Upper lobe of left lung (tissue), 6 donors: ENCODE results near the gene FGFR1OP2. TPM values are rescaled to one million over a fixed set of nuclear protein-coding genes. Genes with fewer than 3 reads are reported as not detected.

Source experiments
- ATAC-seq, 2 donors: fragments of 200-7000 bp; cut with Tn5 transposase; one replicate each; pipeline ENCODE4 v1.9.1; 2022; ENCODE audit warnings: mild to moderate bottlenecking in 2 of 2, moderate library complexity in 2 of 2; ENCODE audit not compliant: low FRiP score in 2 of 2
- DNase-seq, 2 donors: peaks; one replicate each; pipeline ENCODE4 v3.0.0-alpha.2; 2019 to 2020
- H3K27ac ChIP-seq, 4 donors: fragments of 200-600 bp; sonication (generic); one replicate each; pipeline ENCODE4 v1.5.1; 2016 to 2019
- H3K27me3 ChIP-seq, 4 donors: fragments of 200-600 bp; sonication (generic); one replicate each; pipeline ENCODE4 v1.5.1; 2017 to 2019
- H3K36me3 ChIP-seq, 4 donors: fragments of 200-600 bp; sonication (generic); one replicate each; pipeline ENCODE4 v1.5.1; 2016 to 2019
- H3K4me1 ChIP-seq, 4 donors: fragments of 200-600 bp; sonication (generic); one replicate each; pipeline ENCODE4 v1.5.1; 2018 to 2019
- H3K4me3 ChIP-seq, 4 donors: fragments of 200-600 bp; sonication (generic); one replicate each; pipeline ENCODE4 v1.5.1; 2017 to 2019; ENCODE audit warnings: mild to moderate bottlenecking in 2 of 4, moderate library complexity in 1 of 4
- H3K9me3 ChIP-seq, 4 donors: fragments of 200-600 bp; sonication (generic); one replicate each; pipeline ENCODE4 v1.5.1; 2018 to 2019
- CTCF ChIP-seq, 6 experiments: fragments of 450-650 bp in 4 of 6; fragments of 200-600 bp in 2 of 6; sonication (generic) in 2 of 6; IDR thresholded peaks; one replicate each; pipeline ENCODE4 v1.5.1; 2016 to 2019; ENCODE audit warnings: antibody characterized with exemption in 6 of 6
- EP300 ChIP-seq, 4 donors: sonication (generic); formaldehyde crosslinking; IDR thresholded peaks; one replicate each; pipeline ENCODE4 v1.5.1; 2017; ENCODE audit warnings: antibody characterized with exemption in 4 of 4, control low read depth in 2 of 4
- POLR2A ChIP-seq, 4 donors: fragments of 450-650 bp; IDR thresholded peaks; one replicate each; pipeline ENCODE4 v1.5.1; 2016 to 2017; ENCODE audit warnings: antibody characterized with exemption in 4 of 4, mild to moderate bottlenecking in 2 of 4
- POLR2AphosphoS5 ChIP-seq, 2 donors: sonication (generic); formaldehyde crosslinking; IDR thresholded peaks; one replicate each; pipeline ENCODE4 v1.5.1; 2017; ENCODE audit warnings: antibody characterized with exemption in 2 of 2
- WGBS, 2 donors: methylation state at CpG; one replicate each; pipeline ENCODE4 v1.1.5; 2017 to 2018; 5-methylcytosine and 5-hydroxymethylcytosine counted together
- total RNA-seq, 6 donors: library from RNA; depleted of rRNA in 4 of 6; stranded (reverse); fragments of >200 nt in 4 of 6; gene quantifications; one replicate each; pipeline versions ENCODE4 v1.1.0 to v1.2.1, GENCODE V29; 2016 to 2021
- donor health status: DM: no; HTN: no; CAD: no; lungs with moderate emphysema.
- donor health status: DM: no; HTN: yes; CAD: no; lungs with severe emphysema.

The FGFR1OP2 gene
- total RNA-seq = 10 to 100 TPM; 30.3 to 89.7 (median 53.7) TPM

DNA sequence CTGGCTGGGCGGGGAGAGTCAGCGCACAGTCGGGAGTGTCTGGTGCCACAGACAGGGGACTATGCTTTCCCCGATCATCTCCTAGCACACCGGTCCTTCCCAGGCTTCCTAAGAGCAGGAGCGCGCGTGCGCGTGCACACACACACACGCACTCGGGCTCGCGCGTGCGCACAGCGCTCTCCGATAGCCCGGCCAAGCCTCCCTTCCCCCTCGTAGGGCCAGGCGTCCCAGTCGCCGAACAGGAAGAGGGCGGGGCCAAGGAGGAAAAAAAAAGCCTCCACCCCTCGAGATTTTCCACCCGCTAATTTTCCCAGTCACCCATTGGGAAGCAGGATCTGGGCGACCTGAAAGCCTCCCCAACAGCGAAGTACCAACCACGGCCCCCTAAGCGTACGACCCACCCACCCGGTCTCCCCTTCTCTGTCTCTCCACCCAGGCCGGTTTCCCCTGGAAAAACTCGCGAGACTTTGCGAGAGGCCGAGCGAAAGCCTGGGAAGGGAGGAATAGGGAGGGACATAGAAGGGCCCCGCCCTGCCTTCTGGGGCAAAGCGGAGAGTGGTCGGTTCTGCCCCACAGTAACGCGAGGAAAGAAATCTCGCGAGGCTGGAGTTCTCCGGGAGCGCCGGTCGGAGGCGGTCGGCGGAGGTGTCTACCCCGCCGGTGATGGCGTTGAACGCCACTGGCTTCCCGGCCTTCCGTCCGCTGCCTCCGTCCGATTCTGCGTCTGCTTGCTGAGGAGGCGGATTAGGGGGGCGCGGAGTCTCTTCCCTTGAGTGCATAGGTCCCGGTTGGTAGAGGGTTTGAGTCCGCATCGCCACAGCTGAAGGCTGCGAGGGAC lies at the start of gene FGFR1OP2, which contains the start of gene INTS13:
Gene FGFR1OP2, plus strand, starts transcription at position 608 of the 838 bp plus-strand sequence. CDS start 15,689 bp downstream, outside the sequence.
Gene INTS13, minus strand, starts transcription at position 119 of the 838 bp plus-strand sequence. CDS start 1,178 bp downstream, outside the sequence.
- TF ChIP-seq EP300 (IDR thresholded peaks at IDR 0.05) = peak in 1 of 4 donors; percentile 22
- TF ChIP-seq POLR2AphosphoS5 (IDR thresholded peaks at IDR 0.05) = peak; percentile 94 to 97
- peak in 3 of 4 donors; percentile 91 to 98 (median 97) for TF ChIP-seq POLR2A (IDR thresholded peaks at IDR 0.05)
- TF ChIP-seq CTCF (IDR thresholded peaks at IDR 0.05) = peak in 1 of 6 experiments; percentile 5
- Histone ChIP-seq H3K4me1 (peaks cover 41 to 61% (median 45%) of the 10 kb centered on the region in 4 donors), H3K36me3 (no peaks in the 10 kb centered on the region), H3K27me3 (no peaks in the 10 kb centered on the region), H3K27ac (peak within 1 kb of the TSS; percentile 90 to 98 (median 96)), H3K4me3 (peak within 1 kb of the TSS; percentile 74 to 93 (median 90)), H3K9me3 (no peaks in the 10 kb centered on the region)
- ATAC-seq (peak; percentile 98 to 100), DNase-seq (peak; percentile 99)
- 0 to 1% methylated on average over 32 to 50 of the region's 69 CpGs for WGBS, 2 donors

GRCh38 chr12:26890784-26891183 lies 47.5 kb upstream of the FGFR1OP2 start:
- Histone ChIP-seq H3K27me3 (no peaks in the 10 kb centered on the region), H3K9me3 (no peaks in the 10 kb centered on the region), H3K4me3 (no peak overlapping the region), H3K4me1 (no peaks in the 10 kb centered on the region), H3K27ac (no peak overlapping the region), H3K36me3 (no peaks in the 10 kb centered on the region)
- ATAC-seq (no peak), DNase-seq (no peak)
- WGBS, 2 donors = 92 to 96% methylated on average over 5 of the region's 5 CpGs
- TF ChIP-seq EP300 (IDR thresholded peaks at IDR 0.05) (no peak), POLR2AphosphoS5 (IDR thresholded peaks at IDR 0.05) (no peak), CTCF (IDR thresholded peaks at IDR 0.05) (no peak), POLR2A (IDR thresholded peaks at IDR 0.05) (no peak)

- H3K27ac ChIP-seq = no peak overlapping the region
- H3K9me3 ChIP-seq = no peaks in the 10 kb centered on the region
- H3K4me1 ChIP-seq = no peaks in the 10 kb centered on the region
- no peak for TF ChIP-seq POLR2AphosphoS5 (IDR thresholded peaks at IDR 0.05)
- TF ChIP-seq EP300 (IDR thresholded peaks at IDR 0.05) = no peak
- TF ChIP-seq POLR2A (IDR thresholded peaks at IDR 0.05) = no peak
- TF ChIP-seq CTCF (IDR thresholded peaks at IDR 0.05) = no peak
- no peak overlapping the region for H3K4me3 ChIP-seq
- 60 to 67% methylated on average over 1 of the region's 1 CpG for WGBS, 2 donors
- no peaks in the 10 kb centered on the region for H3K36me3 ChIP-seq
- no peaks in the 10 kb centered on the region for H3K27me3 ChIP-seq
- ATAC-seq = no peak
- no peak for DNase-seq
Observed at GRCh38 chr12:26891704-26892103, 46.6 kb upstream of the FGFR1OP2 start.

DNA sequence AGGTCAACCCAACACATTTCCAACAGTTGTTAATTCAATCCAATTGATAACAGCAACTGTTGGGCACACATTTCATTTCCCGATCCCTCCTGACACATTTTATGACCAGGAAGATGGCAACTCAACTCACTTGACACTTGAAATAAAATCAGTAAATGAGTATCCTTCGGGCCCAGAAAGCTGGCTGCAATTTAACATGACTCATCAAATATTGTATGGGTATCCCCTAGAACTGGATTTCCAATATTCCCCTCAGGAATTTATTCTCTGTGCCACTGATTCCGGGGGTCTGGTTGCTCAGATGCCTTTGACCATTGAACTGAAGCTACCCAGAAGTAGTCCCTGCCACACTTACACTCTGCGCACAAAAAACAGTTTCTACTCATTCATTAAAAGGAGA lies 42.6 kb upstream of the FGFR1OP2 start:
- Histone ChIP-seq H3K4me1 (no peaks in the 10 kb centered on the region), H3K4me3 (no peak overlapping the region), H3K27ac (peak overlapping the region in 2 of 4 donors; percentile 21 to 72), H3K27me3 (no peaks in the 10 kb centered on the region), H3K36me3 (peaks cover 0 to 7% (median 0%) of the 10 kb centered on the region in 4 donors), H3K9me3 (no peaks in the 10 kb centered on the region)
- DNase-seq (no peak), ATAC-seq (no peak)
- TF ChIP-seq CTCF (IDR thresholded peaks at IDR 0.05) (no peak), POLR2A (IDR thresholded peaks at IDR 0.05) (no peak), EP300 (IDR thresholded peaks at IDR 0.05) (no peak), POLR2AphosphoS5 (IDR thresholded peaks at IDR 0.05) (no peak)
- 89 to 90% methylated on average over 4 of the region's 4 CpGs for whole genome bisulfite sequencing, 2 donors
